Caco-2 (cell line): ENCODE measurements around the gene RTKN2. TPM values are rescaled to one million over a fixed set of nuclear protein-coding genes. Genes with fewer than 3 reads are reported as not detected.

Experiments used
- BruUV-seq: library from RNA; stranded (reverse); fragments of 400-500 nt; replicated peaks from 2 replicates; lab custom pipeline; 2021; lab: Mats Ljungman, UMichigan
- CTCF ChIA-PET: fragments of 300-600 bp; sonication (Branson Sonifier 250); formaldehyde crosslinking; loops from one replicate; lab custom pipeline; 2022; ENCODE audit warnings: antibody characterized with exemption; lab: Charles Lee
- POLR2A ChIA-PET: fragments of 300-600 bp; sonication (Branson Sonifier 250); formaldehyde crosslinking; loops from one replicate; lab custom pipeline; 2022; ENCODE audit warnings: antibody characterized with exemption; lab: Charles Lee
- DNase-seq, 2 experiments: peaks; one replicate each; pipeline versions ENCODE4 v3.0.0 to v3.0.0-alpha.2; 2020 to 2022
- H3K27me3 ChIP-seq: replicated peaks from 2 replicates; pipeline ENCODE4 v1.6.0; 2011; ENCODE audit warnings: low read length; ENCODE audit not compliant: control insufficient read depth, insufficient read depth
- H3K36me3 ChIP-seq: 2 replicates; pipeline ENCODE4 v1.5.1; 2011; ENCODE audit warnings: low read length; ENCODE audit not compliant: control insufficient read depth, insufficient read depth
- H3K4me1 ChIP-seq: fragments of 250-450 bp; sonication (Bioruptor Pico); 2 replicates; pipeline ENCODE4 v1.5.1; 2020; ENCODE audit warnings: mild to moderate bottlenecking
- H3K4me3 ChIP-seq: 2 replicates; pipeline ENCODE4 v1.5.1; 2011; ENCODE audit warnings: low read depth, mild to moderate bottlenecking, control low read depth, low read length
- H3K9me3 ChIP-seq: fragments of 250-450 bp; sonication (Bioruptor Pico); 2 replicates; pipeline ENCODE4 v1.5.1; 2020; ENCODE audit warnings: mild to moderate bottlenecking, moderate library complexity
- H3K27ac Mint-ChIP-seq: one replicate; pipeline ENCODE4 v1.8.0; 2022; ENCODE audit warnings: mixed read lengths; ENCODE audit not compliant: unreplicated experiment
- H3K27me3 Mint-ChIP-seq: one replicate; pipeline ENCODE4 v1.8.0; 2022; ENCODE audit warnings: mixed read lengths; ENCODE audit not compliant: insufficient read depth, unreplicated experiment
- H3K36me3 Mint-ChIP-seq: one replicate; pipeline ENCODE4 v1.8.0; 2022; ENCODE audit warnings: mild to moderate bottlenecking, mixed read lengths; ENCODE audit not compliant: insufficient read depth, unreplicated experiment
- H3K4me1 Mint-ChIP-seq: one replicate; pipeline ENCODE4 v1.8.0; 2022; ENCODE audit warnings: low read depth, mixed read lengths; ENCODE audit not compliant: unreplicated experiment
- H3K4me3 Mint-ChIP-seq: one replicate; pipeline ENCODE4 v1.8.0; 2022; ENCODE audit warnings: mild to moderate bottlenecking, moderate library complexity, mixed read lengths; ENCODE audit not compliant: unreplicated experiment
- H3K9me3 Mint-ChIP-seq: one replicate; pipeline ENCODE4 v1.8.0; 2022; ENCODE audit warnings: mixed read lengths; ENCODE audit not compliant: unreplicated experiment
- intact Hi-C: fragments of 100-400 bp; cut with micrococcal nuclease; formaldehyde crosslinking; loops from one replicate; pipeline ENCODE4 v1.10.0; 2022; ENCODE audit not compliant: unreplicated experiment
- total RNA-seq: library from RNA; stranded (reverse); gene quantifications from 2 replicates; pipeline ENCODE4 v1.2.3, GENCODE V29; 2022
- TF ChIP-seq, protein P1 (sequence below), 2 experiments: fragments of 200-600 bp in 1 of 2; IDR thresholded peaks; 1 replicate in 1 of 2; 2 replicates in 1 of 2; pipeline versions ENCODE4 v1.5.1 to v1.8.0; 2011 to 2022; ENCODE audit warnings: antibody characterized with exemption in 1 of 2, control low read depth in 1 of 2, inconsistent platforms in 1 of 2, low read depth in 1 of 2, low read length in 1 of 2, mild to moderate bottlenecking in 1 of 2, moderate library complexity in 1 of 2; ENCODE audit not compliant: insufficient read depth in 1 of 2, severe bottlenecking in 1 of 2, unreplicated experiment in 1 of 2

The RTKN2 gene
- total RNA-seq, 1 experiment from 2014 or later = 37.1 TPM

DNA sequence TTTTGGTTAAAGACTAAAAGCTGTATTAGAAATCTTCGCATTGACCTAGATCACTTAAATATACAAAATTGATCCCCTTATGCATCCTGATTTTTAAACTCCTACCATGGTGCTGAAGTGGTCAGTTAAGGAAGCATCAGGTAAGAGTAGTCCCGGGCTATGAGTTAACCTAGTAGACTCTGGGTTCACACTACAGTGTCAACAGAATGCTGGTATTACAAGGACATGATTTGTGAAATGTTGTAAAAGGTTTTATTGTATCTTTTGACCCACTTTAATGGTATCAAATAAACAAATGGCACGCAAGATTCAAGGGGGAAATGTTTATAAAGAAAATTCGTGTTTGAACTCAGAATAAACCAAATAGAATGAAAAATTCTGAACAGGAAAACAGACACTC is 36.8 kb downstream of the RTKN2 start:
- no peak overlapping the region for H3K4me3 ChIP-seq
- H3K36me3 Mint-ChIP-seq = peaks cover 11% of the 10 kb centered on the region
- H3K4me1 Mint-ChIP-seq = peaks cover 26% of the 10 kb centered on the region
- no peaks in the 10 kb centered on the region for H3K9me3 ChIP-seq
- TF ChIP-seq, protein P1, sequence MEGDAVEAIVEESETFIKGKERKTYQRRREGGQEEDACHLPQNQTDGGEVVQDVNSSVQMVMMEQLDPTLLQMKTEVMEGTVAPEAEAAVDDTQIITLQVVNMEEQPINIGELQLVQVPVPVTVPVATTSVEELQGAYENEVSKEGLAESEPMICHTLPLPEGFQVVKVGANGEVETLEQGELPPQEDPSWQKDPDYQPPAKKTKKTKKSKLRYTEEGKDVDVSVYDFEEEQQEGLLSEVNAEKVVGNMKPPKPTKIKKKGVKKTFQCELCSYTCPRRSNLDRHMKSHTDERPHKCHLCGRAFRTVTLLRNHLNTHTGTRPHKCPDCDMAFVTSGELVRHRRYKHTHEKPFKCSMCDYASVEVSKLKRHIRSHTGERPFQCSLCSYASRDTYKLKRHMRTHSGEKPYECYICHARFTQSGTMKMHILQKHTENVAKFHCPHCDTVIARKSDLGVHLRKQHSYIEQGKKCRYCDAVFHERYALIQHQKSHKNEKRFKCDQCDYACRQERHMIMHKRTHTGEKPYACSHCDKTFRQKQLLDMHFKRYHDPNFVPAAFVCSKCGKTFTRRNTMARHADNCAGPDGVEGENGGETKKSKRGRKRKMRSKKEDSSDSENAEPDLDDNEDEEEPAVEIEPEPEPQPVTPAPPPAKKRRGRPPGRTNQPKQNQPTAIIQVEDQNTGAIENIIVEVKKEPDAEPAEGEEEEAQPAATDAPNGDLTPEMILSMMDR (IDR thresholded peaks at IDR 0.05; ENCODE audit: insufficient read depth in 1 of 2, low read depth in 1 of 2, low read length in 1 of 2, severe bottlenecking in 1 of 2, unreplicated experiment in 1 of 2) = no peak
- no TSS peak for BruUV-seq
- H3K9me3 Mint-ChIP-seq = no peaks in the 10 kb centered on the region
- no peak overlapping the region for H3K4me3 Mint-ChIP-seq
- DNase-seq = no peak
- no peaks in the 10 kb centered on the region for H3K27me3 ChIP-seq
- no peaks in the 10 kb centered on the region for H3K27me3 Mint-ChIP-seq
- peaks cover 34% of the 10 kb centered on the region for H3K4me1 ChIP-seq
- no peak overlapping the region for H3K27ac Mint-ChIP-seq
- POLR2A ChIA-PET = no interaction called here
- CTCF ChIA-PET = no interaction called here
- no peaks in the 10 kb centered on the region for H3K36me3 ChIP-seq
- intact Hi-C loops = no loop called here

DNA sequence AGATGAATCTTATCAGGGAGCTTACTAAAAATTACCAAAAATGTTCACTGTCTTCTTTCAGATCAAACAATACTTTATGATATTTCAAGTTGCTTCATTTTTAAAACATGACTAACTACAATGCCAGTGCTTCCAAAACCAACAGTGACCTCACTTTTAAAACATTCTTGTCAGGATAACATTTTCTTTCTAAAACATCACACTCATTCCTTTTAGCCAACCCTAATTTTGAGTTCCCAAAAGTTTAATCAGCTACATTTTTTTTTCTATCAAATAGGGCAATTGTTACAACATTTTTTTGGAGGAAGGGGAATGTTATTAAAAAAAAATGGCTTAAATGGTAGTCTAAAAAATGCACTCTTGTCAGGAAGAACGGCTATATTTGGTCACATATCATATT is 37.3 kb downstream of the RTKN2 start:
- H3K36me3 Mint-ChIP-seq = peaks cover 11% of the 10 kb centered on the region
- H3K4me3 ChIP-seq = no peak overlapping the region
- no peaks in the 10 kb centered on the region for H3K9me3 Mint-ChIP-seq
- no peaks in the 10 kb centered on the region for H3K27me3 Mint-ChIP-seq
- DNase-seq = no peak
- POLR2A ChIA-PET = no interaction called here
- peaks cover 22% of the 10 kb centered on the region for H3K4me1 Mint-ChIP-seq
- TF ChIP-seq, protein P1 (IDR thresholded peaks at IDR 0.05; ENCODE audit: insufficient read depth in 1 of 2, low read depth in 1 of 2, low read length in 1 of 2, severe bottlenecking in 1 of 2, unreplicated experiment in 1 of 2) = no peak
- intact Hi-C loops = no loop called here
- CTCF ChIA-PET = no interaction called here
- H3K36me3 ChIP-seq = no peaks in the 10 kb centered on the region
- no peak overlapping the region for H3K4me3 Mint-ChIP-seq
- no peaks in the 10 kb centered on the region for H3K27me3 ChIP-seq
- no peaks in the 10 kb centered on the region for H3K9me3 ChIP-seq
- H3K27ac Mint-ChIP-seq = no peak overlapping the region
- no TSS peak for BruUV-seq
- peaks cover 34% of the 10 kb centered on the region for H3K4me1 ChIP-seq

DNA sequence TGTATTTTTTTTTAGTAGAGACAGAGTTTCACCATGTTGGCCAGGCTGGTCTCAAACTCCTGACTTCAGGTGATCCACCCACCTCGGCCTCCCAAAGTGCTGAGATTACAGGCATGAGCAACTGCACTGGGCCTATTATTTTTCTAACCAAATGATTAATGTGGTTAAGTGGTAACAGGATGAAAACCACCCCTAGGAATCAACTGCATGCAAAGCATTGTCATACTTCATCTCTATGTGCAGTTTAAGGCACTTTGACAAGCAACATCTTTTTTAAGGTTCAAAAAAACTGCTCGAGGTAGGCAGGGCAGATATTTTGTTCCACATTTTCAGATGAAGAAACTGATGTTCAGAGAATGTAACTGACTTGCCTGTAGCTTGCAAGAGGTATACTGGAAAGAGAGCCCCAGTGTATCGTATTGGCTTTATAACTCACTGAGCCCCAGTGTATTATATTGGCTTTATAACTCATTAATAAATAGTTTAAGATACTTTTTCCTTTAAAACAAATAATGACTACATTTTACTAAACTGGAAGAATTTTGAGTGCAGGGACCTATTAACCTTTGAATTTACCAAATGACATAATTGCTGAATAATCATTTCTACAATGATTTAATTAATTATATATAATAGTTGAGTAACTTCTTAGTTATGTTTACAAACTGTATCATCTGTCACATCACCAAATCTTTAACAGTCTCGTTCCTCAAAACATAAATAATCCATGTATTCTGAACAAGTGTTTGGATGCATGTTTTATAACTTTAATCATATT is 38.1 kb downstream of the RTKN2 start:
- H3K27ac Mint-ChIP-seq = no peak overlapping the region

More for the DNA sequence above, 38.1 kb downstream of the RTKN2 start:
- no peak overlapping the region for H3K4me3 Mint-ChIP-seq
- H3K36me3 ChIP-seq = no peaks in the 10 kb centered on the region
- no peaks in the 10 kb centered on the region for H3K27me3 Mint-ChIP-seq
- no peak for DNase-seq
- H3K36me3 Mint-ChIP-seq = peaks cover 11% of the 10 kb centered on the region
- no peaks in the 10 kb centered on the region for H3K27me3 ChIP-seq
- TF ChIP-seq, protein P1 (IDR thresholded peaks at IDR 0.05; ENCODE audit: insufficient read depth in 1 of 2, low read depth in 1 of 2, low read length in 1 of 2, severe bottlenecking in 1 of 2, unreplicated experiment in 1 of 2) = no peak
- peaks cover 34% of the 10 kb centered on the region for H3K4me1 ChIP-seq
- peaks cover 22% of the 10 kb centered on the region for H3K4me1 Mint-ChIP-seq
- POLR2A ChIA-PET = no interaction called here
- intact Hi-C loops = no loop called here
- no peaks in the 10 kb centered on the region for H3K9me3 ChIP-seq
- H3K9me3 Mint-ChIP-seq = no peaks in the 10 kb centered on the region
- CTCF ChIA-PET = no interaction called here
- H3K4me3 ChIP-seq = no peak overlapping the region
- BruUV-seq = no TSS peak
